ENCODE data around the gene XRRA1. TPM values are rescaled to one million over a fixed set of nuclear protein-coding genes. Genes with fewer than 3 reads are reported as not detected.
"Not testable (repeated sequence)": the region's sequence is repeated elsewhere in the genome, so short reads cannot be mapped to it uniquely, and the experiment has no call there.

Gene XRRA1
- total RNA-seq, 1 experiment from 2014 or later = 9.7 TPM

DNA sequence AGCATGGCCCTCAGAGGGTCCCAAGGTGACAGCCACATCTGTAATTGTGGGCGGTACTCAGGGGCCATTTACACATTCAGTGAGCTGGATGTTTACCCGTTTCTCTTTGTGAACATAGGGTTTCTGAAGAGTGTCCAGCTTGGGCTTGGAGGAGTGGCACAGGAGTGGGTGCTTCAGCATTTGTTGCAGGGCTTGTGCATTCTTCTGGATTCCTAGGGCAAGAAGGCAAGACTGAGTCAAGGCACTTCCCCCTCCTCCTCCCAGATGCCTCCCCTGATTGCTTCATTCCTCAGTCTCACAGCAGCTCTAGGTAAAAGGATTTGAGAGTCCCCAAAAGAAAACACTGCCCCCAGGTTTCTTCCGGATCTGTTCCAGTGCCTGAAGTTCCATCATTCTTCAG is 104.8 kb downstream of the XRRA1 start:
- DNase-seq (ENCODE audit: low spot score) = no peak
- in situ Hi-C loops (cut with HindIII; ENCODE audit: low sequenced_read_pairs) = no loop called here

GRCh38 chr11:74842967-74843366 is 105.9 kb downstream of the XRRA1 start:
- in situ Hi-C loops (cut with HindIII; ENCODE audit: low sequenced_read_pairs) = no loop called here

GRCh38 chr11:74840486-74840885 is 108.4 kb downstream of the XRRA1 start:
- in situ Hi-C loops (cut with HindIII; ENCODE audit: low sequenced_read_pairs) = no loop called here
- DNase-seq (ENCODE audit: low spot score) = no peak

More at GRCh38 chr11:74842967-74843366, 105.9 kb downstream of the XRRA1 start:
- no peak for DNase-seq (ENCODE audit: low spot score)

- in situ Hi-C loops (cut with HindIII; ENCODE audit: low sequenced_read_pairs) = no loop called here
Observed at GRCh38 chr11:74839971-74840370, 108.9 kb downstream of the XRRA1 start.

GRCh38 chr11:74839446-74839845 is 109.4 kb downstream of the XRRA1 start:
- in situ Hi-C loops (cut with HindIII; ENCODE audit: low sequenced_read_pairs) = no loop called here
- DNase-seq (ENCODE audit: low spot score) = no peak

More at GRCh38 chr11:74839971-74840370, 108.9 kb downstream of the XRRA1 start:
- DNase-seq (ENCODE audit: low spot score) = no peak

GRCh38 chr11:74838188-74838587 is 110.7 kb downstream of the XRRA1 start:
- DNase-seq (ENCODE audit: low spot score) = no peak
- in situ Hi-C loops (cut with HindIII; ENCODE audit: low sequenced_read_pairs) = no loop called here

DNA sequence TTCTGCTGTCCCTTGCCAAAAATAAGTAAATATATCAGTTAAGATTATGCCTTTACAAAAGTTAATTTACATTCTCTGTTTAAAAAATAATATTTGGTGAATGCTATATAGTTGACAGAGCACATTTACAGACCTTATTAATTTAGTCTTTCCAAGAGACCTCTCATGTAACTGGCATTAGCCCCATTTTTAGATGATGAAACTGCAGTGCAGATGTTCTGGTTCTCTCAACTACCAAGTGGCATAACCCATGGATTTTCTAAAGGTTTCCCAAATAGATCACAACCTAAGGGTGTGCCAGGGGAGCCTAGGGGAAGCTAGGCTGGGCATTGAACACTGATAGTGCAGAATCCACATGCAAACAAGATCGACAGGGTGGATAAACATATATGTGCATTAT is 111.7 kb downstream of the XRRA1 start:
- in situ Hi-C loops (cut with HindIII; ENCODE audit: low sequenced_read_pairs) = no loop called here
- DNase-seq (ENCODE audit: low spot score) = no peak

GRCh38 chr11:74826901-74827300 is 122.0 kb downstream of the XRRA1 start:
- DNase-seq (ENCODE audit: low spot score) = no peak

GRCh38 chr11:74825596-74825995 is 123.3 kb downstream of the XRRA1 start:
- in situ Hi-C loops (cut with HindIII; ENCODE audit: low sequenced_read_pairs); DNase-seq (ENCODE audit: low spot score): not testable (repeated sequence)

More at GRCh38 chr11:74826901-74827300, 122.0 kb downstream of the XRRA1 start:
- in situ Hi-C loops (cut with HindIII; ENCODE audit: low sequenced_read_pairs) = no loop called here

DNA sequence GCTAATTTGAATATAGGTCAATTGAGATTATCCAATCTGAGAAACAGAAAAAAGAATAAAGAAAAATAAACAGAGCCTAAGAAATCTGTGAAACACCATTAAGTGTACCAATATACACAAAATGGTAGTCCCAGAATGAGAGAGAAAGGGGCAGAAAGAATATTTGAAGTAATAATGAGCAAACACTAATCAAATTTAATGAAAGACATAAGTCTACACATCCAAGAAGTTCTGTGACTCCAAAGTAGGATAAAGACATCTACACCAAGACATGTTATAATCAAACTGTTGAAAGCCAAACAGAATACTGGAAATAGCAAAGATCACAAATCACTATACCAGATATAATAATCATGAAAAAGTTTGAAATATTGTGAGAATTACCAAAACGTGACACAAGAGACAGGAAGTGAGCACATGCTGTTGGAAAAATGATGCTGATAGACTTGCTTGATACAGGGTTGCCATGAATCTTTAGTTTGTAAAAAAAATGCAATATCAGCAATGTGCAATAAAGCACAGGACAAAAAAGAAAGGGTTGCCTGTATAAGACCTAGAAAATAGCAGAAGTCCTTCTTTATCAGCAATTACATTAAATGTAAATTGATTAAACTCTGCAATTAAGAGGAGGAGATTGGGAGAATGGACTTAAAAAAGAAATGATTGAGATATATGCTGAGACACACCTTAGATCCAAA is 124.5 kb downstream of the XRRA1 start:
- in situ Hi-C loops (cut with HindIII; ENCODE audit: low sequenced_read_pairs) = no loop called here
- no peak for DNase-seq (ENCODE audit: low spot score)

GRCh38 chr11:74822170-74822569 is 126.7 kb downstream of the XRRA1 start:
- DNase-seq (ENCODE audit: low spot score) = peak; percentile 82
- in situ Hi-C loops (cut with HindIII; ENCODE audit: low sequenced_read_pairs) = no loop called here

DNA sequence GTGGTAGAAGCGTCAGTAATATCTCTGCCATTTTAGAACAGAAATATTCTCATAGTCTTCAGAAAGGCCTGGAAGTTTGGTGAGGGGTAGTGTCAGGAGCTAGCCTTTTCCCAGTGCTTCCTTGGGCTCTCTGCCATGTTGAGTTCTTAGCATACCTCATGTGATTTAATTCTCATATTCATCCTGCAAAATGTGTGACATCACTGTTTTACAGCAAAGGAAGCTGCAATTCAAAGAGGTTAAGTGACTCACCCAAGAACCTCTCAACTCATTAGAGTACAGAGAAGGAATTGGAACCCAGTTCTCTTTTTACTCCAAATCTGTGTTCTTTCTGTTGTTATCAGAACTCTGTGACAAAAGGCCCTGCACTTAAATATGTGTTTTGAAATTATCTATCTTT is 128.1 kb downstream of the XRRA1 start:
- DNase-seq (ENCODE audit: low spot score) = no peak
- in situ Hi-C loops (cut with HindIII; ENCODE audit: low sequenced_read_pairs) = no loop called here

DNA sequence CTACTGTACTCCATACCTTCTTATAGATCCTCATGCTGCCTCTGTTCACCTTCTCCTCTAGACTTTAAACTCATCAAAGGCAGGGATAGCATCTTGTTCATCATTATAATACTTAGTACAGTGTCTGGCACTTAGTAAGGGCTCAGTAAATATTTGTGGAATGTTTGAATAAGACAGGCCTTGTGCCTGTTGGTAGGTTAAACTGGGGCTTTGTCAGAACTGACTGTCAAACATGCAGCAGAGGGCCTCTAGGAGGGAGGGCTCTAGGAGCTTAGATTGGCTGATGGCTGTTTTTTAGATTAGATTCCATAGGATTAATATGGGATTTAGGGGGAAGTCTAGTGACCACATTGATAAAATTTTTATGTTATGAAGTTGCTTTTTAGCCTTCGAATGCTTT is 129.5 kb downstream of the XRRA1 start:
- in situ Hi-C loops (cut with HindIII; ENCODE audit: low sequenced_read_pairs) = no loop called here

DNA sequence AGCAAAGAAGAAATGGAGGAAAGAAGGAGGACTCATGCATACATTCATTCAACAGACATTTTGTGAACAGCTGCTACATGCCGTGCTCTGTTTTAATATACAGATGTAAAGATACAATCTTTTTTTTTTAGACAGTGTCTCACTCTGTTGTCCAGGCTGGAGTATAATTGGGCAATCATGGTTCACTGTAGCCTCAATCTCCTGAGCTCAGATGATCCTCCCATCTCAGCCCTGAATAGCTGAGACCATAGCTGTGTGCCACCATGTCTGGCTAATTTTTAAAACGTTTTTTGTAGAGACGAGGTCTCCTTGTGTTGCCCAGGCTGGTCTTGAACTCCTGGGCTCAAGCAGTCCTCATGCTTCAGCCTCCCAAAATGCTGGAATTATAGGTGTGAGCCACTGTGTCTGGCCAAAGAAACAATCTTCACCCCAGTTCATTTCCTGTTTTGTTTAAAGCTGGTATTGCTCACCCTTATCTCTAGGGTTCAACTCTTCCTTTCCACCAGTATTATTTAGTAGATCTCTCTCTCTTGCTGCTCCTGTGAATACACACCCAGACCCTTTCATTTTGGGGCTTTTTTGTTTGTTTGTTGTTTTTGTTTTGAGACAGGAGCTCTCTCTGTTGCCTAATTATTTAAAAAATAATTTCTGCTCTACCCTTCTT is 130.5 kb downstream of the XRRA1 start:
- no peak for DNase-seq (ENCODE audit: low spot score)
- in situ Hi-C loops (cut with HindIII; ENCODE audit: low sequenced_read_pairs) = no loop called here

More for the DNA sequence above, 129.5 kb downstream of the XRRA1 start:
- DNase-seq (ENCODE audit: low spot score) = no peak

DNA sequence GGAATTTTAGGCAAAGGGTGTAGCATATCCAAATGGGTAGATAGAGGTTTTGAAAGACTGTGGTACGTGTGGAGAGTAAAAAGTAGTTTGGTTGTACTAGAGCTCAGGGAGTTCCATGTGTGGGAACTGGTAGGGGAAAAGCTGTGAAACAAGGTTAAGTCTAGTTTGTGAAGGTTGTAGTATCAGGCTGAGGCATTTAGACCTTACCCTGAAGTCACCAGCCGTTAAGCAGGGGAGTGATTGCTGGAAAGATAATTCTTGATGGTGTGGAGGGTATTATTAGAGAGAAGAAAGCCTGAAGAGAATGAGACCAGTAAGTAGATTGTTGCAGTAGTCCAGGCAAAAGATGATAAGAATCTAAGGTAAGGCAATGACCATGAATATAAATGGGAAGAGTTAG is 132.2 kb downstream of the XRRA1 start:
- in situ Hi-C loops (cut with HindIII; ENCODE audit: low sequenced_read_pairs) = no loop called here
- DNase-seq (ENCODE audit: low spot score) = no peak

DNA sequence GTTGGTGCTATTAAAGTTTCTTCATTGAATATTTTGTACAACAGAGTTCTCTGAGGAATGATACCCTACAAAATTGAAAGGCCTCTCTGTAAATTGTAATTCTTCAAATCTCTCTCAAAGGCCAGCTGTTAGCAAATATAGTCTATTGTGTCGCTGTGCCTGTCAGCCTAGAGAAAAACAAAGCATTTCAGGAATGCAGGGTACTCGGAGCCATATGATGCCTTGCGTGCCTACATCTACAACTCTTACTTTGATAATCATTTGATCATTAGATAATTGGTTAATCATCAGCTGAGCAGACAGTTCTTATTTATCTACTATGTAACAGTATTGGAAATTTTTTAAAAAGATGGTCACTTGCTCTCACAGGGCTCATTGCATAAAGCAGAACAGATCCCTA is 132.9 kb downstream of the XRRA1 start:
- no peak for DNase-seq (ENCODE audit: low spot score)
- in situ Hi-C loops (cut with HindIII; ENCODE audit: low sequenced_read_pairs) = no loop called here

DNA sequence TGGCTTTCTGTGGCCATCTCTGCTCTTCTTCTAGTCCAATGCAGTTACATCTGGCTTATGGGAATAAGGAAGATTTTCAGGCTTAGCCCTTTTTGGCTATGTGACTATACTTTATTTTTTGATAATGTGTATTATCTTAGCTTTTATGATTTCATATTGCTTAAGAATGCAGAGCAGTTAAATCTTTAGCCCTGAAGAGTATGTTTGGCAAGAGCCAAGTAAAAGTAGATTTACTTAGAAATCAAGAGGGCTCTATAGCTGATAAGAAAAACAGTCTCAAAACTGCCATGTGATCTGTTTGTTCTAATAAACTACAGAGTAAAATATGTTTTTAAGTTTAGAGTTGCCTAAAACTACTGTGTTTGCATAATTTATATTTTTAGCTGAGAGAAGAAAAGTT is 139.1 kb downstream of the XRRA1 start:
- in situ Hi-C loops (cut with HindIII; ENCODE audit: low sequenced_read_pairs) = no loop called here
- no peak for DNase-seq (ENCODE audit: low spot score)

DNA sequence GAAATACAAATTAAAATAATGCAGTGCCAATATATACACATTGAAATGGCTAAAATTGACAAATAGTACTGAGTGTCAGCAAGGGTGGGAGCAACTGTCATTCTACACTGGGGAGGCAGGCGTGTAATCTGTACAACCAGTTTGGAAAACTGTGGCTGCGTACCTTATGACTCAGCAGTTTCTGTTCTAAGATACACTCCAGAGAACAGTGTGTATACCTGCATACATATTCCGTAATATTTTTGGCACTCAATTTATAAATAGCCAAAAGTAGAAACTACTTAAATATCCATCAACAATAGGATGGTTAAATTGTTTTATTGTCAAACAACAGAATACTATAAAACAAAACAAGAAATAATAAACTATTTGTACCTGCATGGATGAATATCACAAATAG is 142.6 kb downstream of the XRRA1 start:
- in situ Hi-C loops (cut with HindIII; ENCODE audit: low sequenced_read_pairs) = no loop called here

DNA sequence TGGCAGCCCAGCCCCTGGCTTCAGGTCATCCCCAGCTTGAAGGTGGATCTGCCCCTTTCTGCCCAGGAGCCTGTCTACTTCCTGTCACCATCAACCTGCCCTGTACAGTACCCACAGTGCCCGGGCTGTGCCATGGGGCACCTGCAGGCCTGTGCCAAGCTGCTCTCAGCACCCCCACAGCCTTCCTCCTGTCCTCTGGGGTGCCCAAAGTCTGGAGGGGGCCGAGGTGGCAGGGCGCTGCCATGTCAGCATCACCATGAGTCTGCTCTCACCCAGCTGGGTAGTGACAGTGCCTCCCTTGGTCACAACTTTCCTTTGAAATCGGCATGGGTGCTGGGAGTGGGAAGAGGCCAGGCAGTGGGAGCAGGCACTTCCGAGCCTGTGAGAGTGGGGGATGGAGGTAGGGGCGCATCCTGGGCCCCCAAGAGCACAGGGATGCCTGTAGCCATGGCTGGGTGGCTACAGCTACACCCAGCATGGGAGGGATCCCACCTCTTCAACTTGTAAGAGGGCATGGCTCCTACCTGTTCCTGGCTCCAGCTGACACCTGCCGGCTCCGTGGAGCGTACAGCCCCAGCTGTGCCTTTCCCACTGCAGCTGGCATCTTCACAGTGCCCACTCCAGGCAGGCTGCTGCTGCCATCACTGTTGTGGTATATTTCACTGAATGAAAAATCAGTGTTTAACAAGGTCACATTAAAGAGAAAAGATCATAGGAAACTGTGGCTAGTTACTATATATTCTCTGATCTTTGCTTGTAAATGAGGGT is 157.4 kb downstream of the XRRA1 start:
- in situ Hi-C loops (cut with HindIII; ENCODE audit: low sequenced_read_pairs) = no loop called here
- no peak for DNase-seq (ENCODE audit: low spot score)

More for the DNA sequence above, 142.6 kb downstream of the XRRA1 start:
- DNase-seq (ENCODE audit: low spot score) = no peak
